ENCODE measurements around the gene PCDH9. TPM values are rescaled to one million over a fixed set of nuclear protein-coding genes. Genes with fewer than 3 reads are reported as not detected.
"Not testable (repeated sequence)": the region's sequence is repeated elsewhere in the genome, so short reads cannot be mapped to it uniquely, and the experiment has no call there.

Gene PCDH9
- total RNA-seq, 4 donors from 2014 or later: 2.8 to 22.4 (median 12.9) TPM

GRCh38 chr13:67100730-67101129 lies 129.4 kb downstream of the PCDH9 start:
- H3K9me3 ChIP-seq: no peaks in the 10 kb centered on the region
- TF ChIP-seq, protein P1, sequence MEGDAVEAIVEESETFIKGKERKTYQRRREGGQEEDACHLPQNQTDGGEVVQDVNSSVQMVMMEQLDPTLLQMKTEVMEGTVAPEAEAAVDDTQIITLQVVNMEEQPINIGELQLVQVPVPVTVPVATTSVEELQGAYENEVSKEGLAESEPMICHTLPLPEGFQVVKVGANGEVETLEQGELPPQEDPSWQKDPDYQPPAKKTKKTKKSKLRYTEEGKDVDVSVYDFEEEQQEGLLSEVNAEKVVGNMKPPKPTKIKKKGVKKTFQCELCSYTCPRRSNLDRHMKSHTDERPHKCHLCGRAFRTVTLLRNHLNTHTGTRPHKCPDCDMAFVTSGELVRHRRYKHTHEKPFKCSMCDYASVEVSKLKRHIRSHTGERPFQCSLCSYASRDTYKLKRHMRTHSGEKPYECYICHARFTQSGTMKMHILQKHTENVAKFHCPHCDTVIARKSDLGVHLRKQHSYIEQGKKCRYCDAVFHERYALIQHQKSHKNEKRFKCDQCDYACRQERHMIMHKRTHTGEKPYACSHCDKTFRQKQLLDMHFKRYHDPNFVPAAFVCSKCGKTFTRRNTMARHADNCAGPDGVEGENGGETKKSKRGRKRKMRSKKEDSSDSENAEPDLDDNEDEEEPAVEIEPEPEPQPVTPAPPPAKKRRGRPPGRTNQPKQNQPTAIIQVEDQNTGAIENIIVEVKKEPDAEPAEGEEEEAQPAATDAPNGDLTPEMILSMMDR (IDR thresholded peaks at IDR 0.05): no peak
- no peak for TF ChIP-seq POLR2A (IDR thresholded peaks at IDR 0.05)
- no peak overlapping the region for H3K4me3 ChIP-seq (replicated peaks in 1 of 3)
- no peaks in the 10 kb centered on the region for H3K4me1 ChIP-seq
- no peaks in the 10 kb centered on the region for H3K27me3 ChIP-seq
- H3K36me3 ChIP-seq: no peaks in the 10 kb centered on the region
- H3K27ac ChIP-seq: no peak overlapping the region
- DNase-seq: no peak
- WGBS, 2 donors: 93% methylated on average over 3 of the region's 3 CpGs
- intact Hi-C loops (cut with DNase I): no loop called here

GRCh38 chr13:67099494-67099893 lies 130.6 kb downstream of the PCDH9 start:
- WGBS, 2 donors: 90 to 92% methylated on average over 7 of the region's 7 CpGs
- Histone ChIP-seq H3K27ac (no peak overlapping the region), H3K27me3 (no peaks in the 10 kb centered on the region), H3K4me3 (replicated peaks in 1 of 3) (no peak overlapping the region), H3K4me1 (no peaks in the 10 kb centered on the region), H3K36me3 (no peaks in the 10 kb centered on the region), H3K9me3 (no peaks in the 10 kb centered on the region)
- intact Hi-C loops (cut with DNase I): no loop called here
- DNase-seq: no peak
- TF ChIP-seq POLR2A (IDR thresholded peaks at IDR 0.05): no peak
- TF ChIP-seq, protein P1 (IDR thresholded peaks at IDR 0.05): no peak

DNA sequence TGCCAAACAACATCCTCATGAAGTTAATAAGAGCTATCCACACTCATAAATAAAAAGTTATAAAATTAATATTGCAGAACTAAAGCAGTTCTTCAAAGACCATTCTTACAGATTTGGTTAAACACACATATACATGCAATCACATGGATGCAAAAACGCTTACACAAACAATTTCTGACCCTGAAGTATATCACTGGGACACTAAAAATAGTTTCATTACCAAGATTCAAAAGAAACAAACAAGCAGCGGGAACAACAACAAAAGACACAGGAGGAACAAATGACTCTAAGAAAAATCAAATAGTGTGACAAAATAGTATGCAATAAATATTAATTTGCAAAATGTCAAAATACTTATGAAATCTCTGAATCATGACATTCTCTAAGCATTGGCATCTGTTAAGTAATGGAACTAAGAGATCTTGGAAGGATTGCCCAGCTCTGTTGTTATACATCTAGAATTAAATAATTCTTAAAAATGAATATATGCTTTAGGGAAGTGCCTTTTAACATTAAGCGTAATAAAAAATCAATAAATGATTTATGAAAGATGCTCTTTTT lies 132.2 kb downstream of the PCDH9 start:
- Histone ChIP-seq H3K9me3 (no peaks in the 10 kb centered on the region), H3K36me3 (no peaks in the 10 kb centered on the region), H3K27me3 (no peaks in the 10 kb centered on the region), H3K27ac (no peak overlapping the region), H3K4me3 (replicated peaks in 1 of 3) (no peak overlapping the region), H3K4me1 (no peaks in the 10 kb centered on the region)
- DNase-seq: no peak
- no peak for TF ChIP-seq POLR2A (IDR thresholded peaks at IDR 0.05)
- TF ChIP-seq, protein P1 (IDR thresholded peaks at IDR 0.05): no peak
- intact Hi-C loops (cut with DNase I): no loop called here
- WGBS, 2 donors: 89% methylated on average over 3 of the region's 3 CpGs

DNA sequence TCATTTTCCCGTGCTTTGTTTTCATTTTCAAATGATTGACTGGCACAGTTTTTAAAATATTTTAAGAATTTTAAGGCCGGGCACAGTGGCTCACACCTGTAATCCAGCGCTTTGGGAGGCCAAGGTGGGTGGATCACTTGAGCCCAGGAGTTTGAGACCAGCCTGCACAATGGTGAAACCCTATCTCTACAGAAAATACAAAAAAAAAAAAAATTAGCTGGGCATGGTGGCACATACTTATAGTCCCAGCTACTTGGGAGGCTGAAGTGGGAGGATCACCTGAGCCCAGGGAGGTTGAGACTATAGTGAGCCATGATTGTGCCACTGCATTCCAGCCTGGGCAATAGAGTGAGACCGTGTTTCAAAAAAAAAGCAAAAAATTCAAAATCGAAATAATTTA lies 133.2 kb downstream of the PCDH9 start:
- not testable (repeated sequence) for H3K27ac ChIP-seq

DNA sequence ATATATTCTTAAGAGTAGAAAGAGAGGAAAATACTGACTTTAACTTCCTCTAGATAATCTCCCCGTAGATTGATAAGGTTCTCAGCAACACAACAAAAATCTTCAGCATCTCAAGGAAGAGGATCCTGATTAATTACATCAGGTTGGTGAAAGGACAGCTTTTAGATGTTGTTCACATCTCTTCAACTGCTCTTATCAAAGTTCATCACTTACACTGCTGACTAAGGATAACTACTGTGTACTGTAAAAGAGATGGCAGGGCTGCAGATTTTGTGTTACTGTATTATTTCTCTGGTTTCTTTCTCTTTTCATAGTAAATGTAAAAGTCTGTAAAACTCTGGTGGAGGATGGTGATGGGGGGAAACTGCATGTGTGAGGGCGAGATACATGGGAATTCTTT lies 133.7 kb downstream of the PCDH9 start:
- Histone ChIP-seq H3K4me3 (replicated peaks in 1 of 3) (no peak overlapping the region), H3K9me3 (no peaks in the 10 kb centered on the region), H3K27ac (no peak overlapping the region), H3K27me3 (no peaks in the 10 kb centered on the region), H3K4me1 (no peaks in the 10 kb centered on the region), H3K36me3 (no peaks in the 10 kb centered on the region)
- DNase-seq: no peak
- intact Hi-C loops (cut with DNase I): no loop called here
- 96% methylated on average over 2 of the region's 2 CpGs for WGBS, 2 donors
- TF ChIP-seq, protein P1 (IDR thresholded peaks at IDR 0.05): no peak
- no peak for TF ChIP-seq POLR2A (IDR thresholded peaks at IDR 0.05)

More for the DNA sequence above, 133.2 kb downstream of the PCDH9 start:
- H3K27me3 ChIP-seq; DNase-seq; H3K4me3 ChIP-seq (replicated peaks in 1 of 3); H3K9me3 ChIP-seq; intact Hi-C loops (cut with DNase I); H3K4me1 ChIP-seq; H3K36me3 ChIP-seq: not testable (repeated sequence)
- 91 to 94% methylated on average over 5 of the region's 5 CpGs for WGBS, 2 donors

DNA sequence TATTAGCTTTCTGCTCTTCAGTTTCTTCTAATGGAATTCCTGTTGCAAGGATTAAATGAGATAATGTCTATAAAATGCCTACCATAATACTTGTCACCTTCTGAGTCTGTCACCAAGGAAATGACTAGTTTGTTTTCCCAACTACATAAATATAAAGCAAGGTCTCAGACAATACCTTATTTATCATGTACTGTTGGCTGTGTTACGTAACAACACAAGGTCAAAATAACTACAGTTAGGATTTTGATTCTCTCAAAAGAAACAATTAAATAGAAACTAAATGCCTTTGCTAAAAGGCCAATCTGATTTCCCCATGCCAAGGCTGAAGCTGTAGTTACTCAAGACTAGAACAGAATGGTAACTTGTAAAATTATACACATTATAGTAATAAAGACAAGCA lies 134.5 kb downstream of the PCDH9 start:
- peaks cover 0 to 3% of the 10 kb centered on the region in 2 donors for H3K4me1 ChIP-seq
- no peak for TF ChIP-seq POLR2A (IDR thresholded peaks at IDR 0.05)
- TF ChIP-seq, protein P1 (IDR thresholded peaks at IDR 0.05): no peak
- intact Hi-C loops (cut with DNase I): no loop called here
- DNase-seq: no peak
- H3K9me3 ChIP-seq: no peaks in the 10 kb centered on the region
- H3K36me3 ChIP-seq: no peaks in the 10 kb centered on the region
- H3K27ac ChIP-seq: no peak overlapping the region
- H3K27me3 ChIP-seq: no peaks in the 10 kb centered on the region
- no peak overlapping the region for H3K4me3 ChIP-seq (replicated peaks in 1 of 3)
- 96% methylated on average over 1 of the region's 1 CpG for WGBS, 2 donors

All from thyroid gland (tissue), 4 donors.